Hematopoietic multipotent progenitor cell treated with erythropoietin and hydrocortisone succinate and interleukin-3 and kit ligand, for 17 days (in vitro differentiated cells): ENCODE results near the gene LAMB2.

ENCODE experiments used
- DNase-seq: peaks from one replicate; pipeline ENCODE4 v3.0.0-alpha.2; 2015; ENCODE audit warnings: low spot score

Gene LAMB2

GRCh38 chr3:49121132-49121736, 11.6 kb downstream of the LAMB2 start:
- no peak for DNase-seq

GRCh38 chr3:49120438-49121131, 12.3 kb downstream of the LAMB2 start, which contains the start of gene USP19:
Gene USP19, minus strand, starts transcription at chr3:49120823. Its CDS starts 1,678 bp downstream, at chr3:49119145.
- peak; percentile 95 for DNase-seq

- peak; percentile 32 for DNase-seq
These were observed 12.8 kb downstream of the LAMB2 start for GRCh38 chr3:49120096-49120437.

- no peak for DNase-seq
These were observed 13.4 kb downstream of the LAMB2 start for GRCh38 chr3:49119439-49119838.

GRCh38 chr3:49119036-49119435, 13.8 kb downstream of the LAMB2 start:
- no peak for DNase-seq

DNA sequence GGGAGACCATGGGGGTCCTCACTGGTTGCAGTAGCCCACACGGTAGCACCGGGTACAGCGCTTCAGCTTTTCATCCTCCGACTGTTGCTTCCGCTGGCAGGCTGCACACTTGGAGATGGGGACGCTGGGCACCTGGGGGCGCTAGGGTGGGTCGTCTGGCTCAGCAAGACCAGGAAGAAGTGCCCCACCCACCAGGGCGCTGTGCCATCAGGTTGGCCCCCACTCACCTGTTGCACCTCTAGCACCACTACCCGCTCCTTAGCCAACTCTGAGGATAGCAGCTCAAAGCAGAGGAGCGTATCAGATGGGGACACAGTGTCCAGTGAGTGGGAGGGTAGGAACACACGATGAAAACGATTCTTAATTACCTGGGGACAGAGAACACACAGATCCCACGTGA, 20.6 kb downstream of the LAMB2 start:
- no peak for DNase-seq

DNA sequence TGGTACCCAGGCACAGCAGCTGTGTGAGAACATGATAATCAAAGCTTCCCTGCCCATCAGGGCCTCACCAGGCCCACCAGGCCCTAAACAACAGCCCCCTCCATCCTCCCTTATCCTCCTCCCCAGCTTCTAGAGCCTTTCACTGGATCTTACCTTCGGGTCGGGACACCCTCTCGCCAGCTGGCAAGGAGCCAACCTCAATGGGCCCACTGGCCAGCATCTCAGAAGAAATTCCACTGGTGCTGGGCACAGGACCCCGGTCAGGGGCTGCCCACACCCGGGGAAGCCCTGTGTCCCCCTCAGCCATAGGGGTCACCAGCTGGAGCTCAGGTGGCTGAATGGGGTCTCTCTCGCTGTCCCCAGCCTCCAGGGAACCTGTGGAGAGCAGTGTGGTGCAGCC, 21.5 kb downstream of the LAMB2 start:
- no peak for DNase-seq

- no peak for DNase-seq
These were observed 22.1 kb downstream of the LAMB2 start for GRCh38 chr3:49110780-49111179.

DNA sequence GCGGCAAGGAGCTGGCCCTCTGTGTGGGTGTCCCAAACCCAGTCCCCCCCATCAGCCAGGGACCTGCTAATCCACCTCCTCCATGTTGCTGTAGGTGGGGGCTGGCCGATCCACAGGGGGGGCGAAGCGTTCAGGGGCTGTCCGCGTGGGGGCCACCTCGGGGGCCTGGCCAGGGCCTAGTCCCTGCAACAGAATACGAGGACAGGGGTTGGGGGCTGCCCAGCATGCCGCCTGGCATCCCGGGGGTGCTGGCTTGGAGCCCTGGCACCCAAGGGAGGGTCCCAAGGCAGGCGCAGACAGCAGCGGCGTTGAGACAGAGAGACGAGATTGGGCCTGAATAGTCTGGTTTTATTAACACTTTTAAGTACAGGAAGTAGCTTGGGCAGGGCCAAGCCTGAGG, 24.5 kb downstream of the LAMB2 start:
- DNase-seq = no peak

DNA sequence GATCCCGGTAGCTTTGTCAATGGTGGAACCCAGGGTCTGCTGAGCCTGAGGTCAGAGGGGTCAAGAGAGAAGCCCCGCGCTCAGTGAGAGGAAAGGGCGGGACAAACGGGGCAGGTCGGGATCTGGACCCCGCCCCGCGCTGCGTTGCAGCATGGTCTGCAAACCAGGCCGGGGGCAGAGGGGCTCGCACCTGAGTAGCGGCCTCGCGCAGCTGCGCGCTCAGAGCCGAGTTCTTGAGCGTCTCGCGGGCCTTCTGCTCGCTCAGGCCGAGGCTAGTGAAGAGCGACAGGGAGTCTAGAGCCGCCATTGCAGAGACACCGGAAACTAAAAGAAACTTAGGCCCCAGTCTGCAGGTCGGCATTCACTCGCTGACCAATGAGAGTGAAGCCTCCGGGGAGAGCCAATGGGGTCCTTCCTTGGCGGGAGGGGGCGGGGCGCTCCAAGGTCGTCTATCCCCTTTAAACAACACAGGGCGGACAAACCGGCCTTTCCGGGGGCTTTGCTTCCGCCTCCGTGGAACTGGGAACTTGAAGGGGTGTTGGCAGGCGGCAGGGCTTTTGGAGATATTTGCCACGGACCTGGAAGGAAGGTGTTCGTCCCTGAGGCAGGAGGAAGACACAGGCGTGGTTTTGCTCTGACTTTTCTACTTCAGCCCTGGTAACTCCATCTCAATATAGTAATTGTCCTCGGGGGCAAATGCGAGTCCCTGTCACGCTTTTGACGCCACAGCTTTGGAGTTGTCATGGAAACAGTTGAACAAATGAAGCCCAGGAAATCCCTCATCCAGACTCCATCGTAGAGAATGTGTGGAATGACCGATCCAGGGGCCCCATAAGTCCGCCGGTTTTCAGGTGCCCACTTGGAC, 28.2 kb downstream of the LAMB2 start, which contains the start of gene QARS1:
QARS1 (minus strand) TSS at position 331 of the 865 bp plus-strand sequence; CDS start at position 307, 24 bp downstream.
- peak; percentile 86 for DNase-seq

DNA sequence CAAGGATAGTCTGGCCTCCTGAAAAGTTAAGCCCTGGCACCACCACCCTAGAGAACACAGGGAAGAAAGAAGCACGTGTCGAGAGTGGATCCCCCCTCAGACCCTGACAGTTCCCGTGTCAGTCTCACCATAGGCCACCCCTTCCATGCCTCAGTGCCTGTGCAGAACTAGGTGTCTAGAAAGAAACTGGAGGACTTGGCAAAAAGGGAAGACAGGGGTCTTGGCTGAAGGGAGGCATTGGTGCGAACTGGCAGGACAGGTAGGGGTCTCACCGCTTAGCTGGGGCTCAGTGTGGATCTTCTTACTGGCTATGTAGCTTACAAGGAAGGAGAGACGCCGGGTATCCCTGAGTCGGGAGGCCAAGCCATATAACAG, 28.8 kb downstream of the LAMB2 start:
- no peak for DNase-seq

DNA sequence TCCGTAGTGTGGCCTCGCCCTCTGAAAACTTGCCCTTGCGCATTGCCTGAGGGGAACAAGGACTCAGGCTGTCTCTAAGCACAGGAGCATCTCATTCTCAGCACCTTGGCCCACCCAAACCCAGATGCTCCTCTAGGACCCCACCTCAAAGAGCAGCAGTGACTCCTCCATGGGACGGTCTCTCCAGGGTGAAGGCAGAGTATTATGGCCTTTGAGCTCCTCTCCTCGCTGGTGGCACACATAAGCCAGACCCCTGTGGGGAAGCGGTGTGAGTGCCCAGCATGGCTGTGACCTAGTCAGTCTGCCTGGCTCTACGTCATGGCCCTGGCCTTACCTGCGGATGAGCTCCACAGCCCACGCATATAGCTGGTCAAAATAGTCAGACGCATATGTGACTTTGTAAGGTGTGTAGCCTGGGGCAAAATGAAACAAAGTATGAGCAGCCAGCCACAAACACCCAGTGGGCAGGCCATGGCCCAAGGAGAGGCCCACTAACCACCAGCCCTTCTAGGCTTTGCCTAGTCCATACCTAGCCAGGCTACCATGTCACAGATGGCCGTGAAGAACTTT, 32.7 kb downstream of the LAMB2 start:
- DNase-seq = no peak

DNA sequence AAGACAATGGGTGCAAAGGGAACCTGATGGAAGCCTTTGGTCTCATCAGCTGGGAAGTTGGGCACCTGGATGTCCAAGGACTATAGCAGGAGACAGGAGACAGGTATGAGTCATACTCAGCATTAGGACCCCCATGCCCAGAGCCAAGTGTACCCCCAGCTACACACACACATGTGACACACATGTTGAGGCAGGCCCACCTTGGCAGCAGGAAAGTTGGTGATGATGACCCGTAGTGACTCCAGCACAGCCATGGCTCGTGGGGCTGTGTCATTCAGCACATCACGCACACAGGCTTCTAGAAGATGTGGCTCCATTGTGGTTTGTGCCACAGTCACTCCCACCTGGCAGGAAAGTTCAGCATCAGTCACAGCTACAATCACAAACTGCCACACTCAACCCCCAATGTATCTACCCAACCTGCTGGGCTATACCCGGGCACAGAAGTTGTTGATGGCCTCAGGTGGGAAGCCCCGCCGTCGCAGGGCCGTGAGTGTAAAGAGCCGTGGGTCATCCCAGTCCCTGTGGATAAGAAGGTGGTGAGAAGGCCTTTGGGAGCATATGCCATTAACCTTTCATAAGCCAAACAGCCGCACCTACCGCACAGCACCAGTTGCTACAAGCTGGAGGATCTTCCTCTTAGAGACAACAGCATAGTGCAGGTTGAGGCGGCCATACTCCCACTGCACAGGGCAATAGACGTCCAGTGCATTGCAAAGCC, 33.8 kb downstream of the LAMB2 start:
- no peak for DNase-seq

GRCh38 chr3:49098429-49098828, 34.4 kb downstream of the LAMB2 start:
- peak; percentile 39 for DNase-seq

- peak; percentile 99 for DNase-seq
These were observed 38.7 kb downstream of the LAMB2 start, which contains the start of gene QRICH1 for GRCh38 chr3:49093853-49094767. Gene QRICH1, minus strand, starts transcription at chr3:49094071. Its CDS starts 17,054 bp downstream, at chr3:49077017.

- DNase-seq = peak; percentile 84
These were observed 39.7 kb downstream of the LAMB2 start for GRCh38 chr3:49092938-49093852.

DNA sequence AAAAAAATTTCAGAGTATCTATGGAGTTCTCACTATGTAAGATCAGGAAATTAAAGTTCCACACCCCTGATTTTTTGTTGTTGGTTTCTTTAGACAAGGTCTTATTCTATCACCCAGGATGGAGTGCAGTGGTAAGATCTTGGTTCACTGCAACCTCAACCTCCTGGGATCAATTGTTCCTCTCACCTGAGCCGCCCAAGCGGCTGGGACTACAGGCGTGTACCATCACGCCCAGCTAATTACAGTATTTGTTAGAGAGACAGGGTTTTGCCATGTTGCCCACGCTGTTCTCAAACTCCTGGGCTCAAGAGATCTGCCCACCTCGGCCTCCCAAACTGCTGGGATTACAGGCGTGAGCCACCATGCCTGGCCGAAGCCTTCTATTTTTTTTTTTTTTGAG, 51.4 kb downstream of the LAMB2 start:
- no peak for DNase-seq

DNA sequence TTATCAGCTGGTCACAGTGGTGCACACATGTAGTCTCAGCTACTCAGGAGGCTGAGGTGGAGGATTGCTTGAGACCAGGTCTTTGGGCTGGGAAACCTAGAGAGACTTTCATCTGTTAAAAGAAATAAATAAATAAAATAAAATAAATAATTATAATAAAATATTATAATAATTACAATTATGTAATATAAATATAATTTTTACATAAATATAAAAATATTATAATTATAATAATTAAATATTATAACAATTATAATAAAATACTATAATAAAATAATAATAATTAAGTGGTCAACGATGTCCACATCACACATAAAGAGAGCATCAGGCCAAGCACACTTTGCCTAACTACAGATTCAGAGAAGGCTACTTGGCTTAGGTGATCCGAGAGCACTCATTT, 53.6 kb downstream of the LAMB2 start:
- DNase-seq = no peak

DNA sequence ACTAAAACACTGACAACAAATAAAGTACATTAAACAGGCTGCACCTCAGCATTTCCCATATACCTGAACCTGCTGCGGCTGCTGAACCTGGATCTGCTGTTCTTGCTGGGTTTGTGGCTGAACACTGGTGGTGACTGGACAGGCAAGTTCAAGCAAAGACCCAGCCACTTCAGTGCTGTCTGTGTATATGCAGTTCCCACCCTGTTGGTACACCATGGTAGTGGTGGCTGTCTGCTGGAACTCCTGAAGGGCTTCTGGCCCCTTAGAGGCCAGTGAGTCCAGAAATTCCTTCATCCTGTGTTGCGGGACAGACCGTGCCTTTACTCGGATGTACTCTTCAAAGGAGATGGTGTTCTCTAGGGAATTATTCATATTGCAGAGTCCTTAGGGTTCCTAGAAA, 56.2 kb downstream of the LAMB2 start:
- no peak for DNase-seq

DNA sequence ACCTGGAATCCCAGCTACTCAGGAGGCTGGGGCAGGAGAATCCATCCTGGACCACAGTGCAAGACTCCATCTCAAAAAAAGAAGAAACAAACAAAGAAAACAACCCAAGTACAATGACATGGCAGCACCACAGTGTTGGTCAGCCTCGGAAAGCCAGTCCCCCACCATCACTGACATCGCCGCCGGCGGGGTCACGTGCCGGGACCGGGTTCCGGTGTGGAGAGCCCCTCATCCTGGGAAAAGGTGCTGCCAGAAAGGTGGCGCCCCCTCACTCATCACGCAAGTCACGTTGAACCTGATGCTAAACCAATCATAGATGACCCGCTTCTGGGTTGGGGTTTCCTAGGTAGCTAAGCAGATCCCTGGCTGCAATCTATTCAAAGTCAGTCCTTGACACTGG, 56.7 kb downstream of the LAMB2 start:
- DNase-seq = no peak
